Left ventricle myocardium inferior (tissue), 1 donor: ENCODE measurements around the gene MICAL3. TPM values are rescaled to one million over a fixed set of nuclear protein-coding genes. Genes with fewer than 3 reads are reported as not detected.
A peak's percentile ranks its signal among the peaks of the same experiment; 100 is the strongest.
"Not testable (repeated sequence)": the region's sequence is repeated elsewhere in the genome, so short reads cannot be mapped to it uniquely, and the experiment has no call there.

Source experiments
- DNase-seq: peaks from one replicate; pipeline ENCODE4 v3.0.0-alpha.2; 2020
- H3K27ac ChIP-seq: fragments of 200-600 bp; replicated peaks from 2 replicates; pipeline ENCODE4 v1.8.0; 2021
- H3K27me3 ChIP-seq: fragments of 200-600 bp; 2 replicates; pipeline ENCODE4 v1.8.0; 2021; ENCODE audit warnings: low read depth
- H3K36me3 ChIP-seq: fragments of 200-600 bp; 2 replicates; pipeline ENCODE4 v1.8.0; 2021
- H3K4me1 ChIP-seq: fragments of 200-600 bp; 2 replicates; pipeline ENCODE4 v1.8.0; 2021
- H3K4me3 ChIP-seq: fragments of 200-600 bp; 2 replicates; pipeline ENCODE4 v1.8.0; 2021; ENCODE audit warnings: mild to moderate bottlenecking, moderate library complexity
- H3K9me3 ChIP-seq: fragments of 200-600 bp; replicated peaks from 2 replicates; pipeline ENCODE4 v1.8.0; 2021
- CTCF ChIP-seq: fragments of 200-600 bp; IDR thresholded peaks from 2 replicates; pipeline ENCODE4 v1.8.0; 2021; ENCODE audit warnings: antibody characterized with exemption, mild to moderate bottlenecking, borderline replicate concordance
- intact Hi-C: fragments of 100-400 bp; cut with micrococcal nuclease; formaldehyde crosslinking; loops from one replicate; pipeline ENCODE4 v1.11.0; 2022
- total RNA-seq: library from RNA; stranded (reverse); fragmentation: NEBNext Ultra II Directional; extraction: Animal tissue kit (Norgen Biotek cat#: 25700); gene quantifications from one replicate; pipeline ENCODE4 v1.2.1, GENCODE V29; 2021
- donor health status: DM: no; HTN: yes; CAD: no; lungs with severe emphysema.

The MICAL3 gene
- total RNA-seq, 1 donor from 2014 or later = 92.5 TPM

GRCh38 chr22:18032455-18033101 lies 8.2 kb upstream of the MICAL3 start:
- no peaks in the 10 kb centered on the region for H3K9me3 ChIP-seq
- intact Hi-C loops = no loop called here
- no peak for DNase-seq
- no peaks in the 10 kb centered on the region for H3K27me3 ChIP-seq
- H3K4me3 ChIP-seq = no peak overlapping the region
- peaks cover 39% of the 10 kb centered on the region for H3K4me1 ChIP-seq
- TF ChIP-seq CTCF = no peak
- peak overlapping the region; percentile 56 for H3K27ac ChIP-seq
- H3K36me3 ChIP-seq = no peaks in the 10 kb centered on the region

GRCh38 chr22:18031695-18032454 lies 7.5 kb upstream of the MICAL3 start:
- Histone ChIP-seq H3K4me3 (no peak overlapping the region), H3K27ac (peak overlapping the region; percentile 56), H3K4me1 (peaks cover 39% of the 10 kb centered on the region), H3K36me3 (no peaks in the 10 kb centered on the region), H3K27me3 (no peaks in the 10 kb centered on the region), H3K9me3 (no peaks in the 10 kb centered on the region)
- no peak for TF ChIP-seq CTCF
- intact Hi-C loops = no loop called here
- peak; percentile 26 for DNase-seq

- H3K36me3 ChIP-seq = no peaks in the 10 kb centered on the region
- TF ChIP-seq CTCF = no peak
- H3K27me3 ChIP-seq = no peaks in the 10 kb centered on the region
- H3K4me1 ChIP-seq = peaks cover 45% of the 10 kb centered on the region
- no peak overlapping the region for H3K4me3 ChIP-seq
- H3K9me3 ChIP-seq = no peaks in the 10 kb centered on the region
- DNase-seq = no peak
- peak overlapping the region; percentile 9 for H3K27ac ChIP-seq
- intact Hi-C loops = no loop called here
Observed at GRCh38 chr22:18029686-18030267, 5.4 kb upstream of the MICAL3 start.

GRCh38 chr22:18028817-18029527 lies 4.6 kb upstream of the MICAL3 start:
- no peaks in the 10 kb centered on the region for H3K27me3 ChIP-seq
- DNase-seq = no peak
- H3K4me3 ChIP-seq = no peak overlapping the region
- H3K27ac ChIP-seq = peak overlapping the region; percentile 9
- peaks cover 47% of the 10 kb centered on the region for H3K4me1 ChIP-seq
- no peaks in the 10 kb centered on the region for H3K9me3 ChIP-seq
- H3K36me3 ChIP-seq = no peaks in the 10 kb centered on the region
- intact Hi-C loops = no loop called here
- no peak for TF ChIP-seq CTCF

GRCh38 chr22:18025898-18026297 lies 1.5 kb upstream of the MICAL3 start:
- H3K9me3 ChIP-seq, H3K27ac ChIP-seq, DNase-seq, H3K4me3 ChIP-seq, intact Hi-C loops, H3K36me3 ChIP-seq, H3K27me3 ChIP-seq: not testable (repeated sequence)
- H3K4me1 ChIP-seq = peaks cover 46% of the 10 kb centered on the region
